ENCODE measurements around the gene ATG5.
A peak's percentile ranks its signal among the peaks of the same experiment; 100 is the strongest.

Gene ATG5

GRCh38 chr6:106308985-106309384, 16.6 kb downstream of the ATG5 start (continued):
- TF ChIP-seq, protein P1, sequence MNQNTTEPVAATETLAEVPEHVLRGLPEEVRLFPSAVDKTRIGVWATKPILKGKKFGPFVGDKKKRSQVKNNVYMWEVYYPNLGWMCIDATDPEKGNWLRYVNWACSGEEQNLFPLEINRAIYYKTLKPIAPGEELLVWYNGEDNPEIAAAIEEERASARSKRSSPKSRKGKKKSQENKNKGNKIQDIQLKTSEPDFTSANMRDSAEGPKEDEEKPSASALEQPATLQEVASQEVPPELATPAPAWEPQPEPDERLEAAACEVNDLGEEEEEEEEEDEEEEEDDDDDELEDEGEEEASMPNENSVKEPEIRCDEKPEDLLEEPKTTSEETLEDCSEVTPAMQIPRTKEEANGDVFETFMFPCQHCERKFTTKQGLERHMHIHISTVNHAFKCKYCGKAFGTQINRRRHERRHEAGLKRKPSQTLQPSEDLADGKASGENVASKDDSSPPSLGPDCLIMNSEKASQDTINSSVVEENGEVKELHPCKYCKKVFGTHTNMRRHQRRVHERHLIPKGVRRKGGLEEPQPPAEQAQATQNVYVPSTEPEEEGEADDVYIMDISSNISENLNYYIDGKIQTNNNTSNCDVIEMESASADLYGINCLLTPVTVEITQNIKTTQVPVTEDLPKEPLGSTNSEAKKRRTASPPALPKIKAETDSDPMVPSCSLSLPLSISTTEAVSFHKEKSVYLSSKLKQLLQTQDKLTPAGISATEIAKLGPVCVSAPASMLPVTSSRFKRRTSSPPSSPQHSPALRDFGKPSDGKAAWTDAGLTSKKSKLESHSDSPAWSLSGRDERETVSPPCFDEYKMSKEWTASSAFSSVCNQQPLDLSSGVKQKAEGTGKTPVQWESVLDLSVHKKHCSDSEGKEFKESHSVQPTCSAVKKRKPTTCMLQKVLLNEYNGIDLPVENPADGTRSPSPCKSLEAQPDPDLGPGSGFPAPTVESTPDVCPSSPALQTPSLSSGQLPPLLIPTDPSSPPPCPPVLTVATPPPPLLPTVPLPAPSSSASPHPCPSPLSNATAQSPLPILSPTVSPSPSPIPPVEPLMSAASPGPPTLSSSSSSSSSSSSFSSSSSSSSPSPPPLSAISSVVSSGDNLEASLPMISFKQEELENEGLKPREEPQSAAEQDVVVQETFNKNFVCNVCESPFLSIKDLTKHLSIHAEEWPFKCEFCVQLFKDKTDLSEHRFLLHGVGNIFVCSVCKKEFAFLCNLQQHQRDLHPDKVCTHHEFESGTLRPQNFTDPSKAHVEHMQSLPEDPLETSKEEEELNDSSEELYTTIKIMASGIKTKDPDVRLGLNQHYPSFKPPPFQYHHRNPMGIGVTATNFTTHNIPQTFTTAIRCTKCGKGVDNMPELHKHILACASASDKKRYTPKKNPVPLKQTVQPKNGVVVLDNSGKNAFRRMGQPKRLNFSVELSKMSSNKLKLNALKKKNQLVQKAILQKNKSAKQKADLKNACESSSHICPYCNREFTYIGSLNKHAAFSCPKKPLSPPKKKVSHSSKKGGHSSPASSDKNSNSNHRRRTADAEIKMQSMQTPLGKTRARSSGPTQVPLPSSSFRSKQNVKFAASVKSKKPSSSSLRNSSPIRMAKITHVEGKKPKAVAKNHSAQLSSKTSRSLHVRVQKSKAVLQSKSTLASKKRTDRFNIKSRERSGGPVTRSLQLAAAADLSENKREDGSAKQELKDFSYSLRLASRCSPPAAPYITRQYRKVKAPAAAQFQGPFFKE (tag by site-specific recombination; IDR thresholded peaks at IDR 0.05; ENCODE audit: borderline replicate concordance): no peak
- TF ChIP-seq IKZF3 (tag by site-specific recombination; IDR thresholded peaks at IDR 0.05) (peak; percentile 47; the same call in 1 of the 2 replicates), ZNF239 (tag by site-specific recombination; IDR thresholded peaks at IDR 0.05) (no peak), ZNF114 (tag by site-specific recombination; IDR thresholded peaks at IDR 0.05) (no peak), PRDM4 (tag by site-specific recombination; IDR thresholded peaks at IDR 0.05) (no peak; the same call in 1 of the 2 replicates), HOXD13 (CRISPR knock-in tag; IDR thresholded peaks at IDR 0.05; ENCODE audit: borderline replicate concordance) (no peak), ZXDB (tag by site-specific recombination; IDR thresholded peaks at IDR 0.05) (peak; percentile 72), INSM2 (tag by site-specific recombination; IDR thresholded peaks at IDR 0.05) (no peak), ZNF433 (tag by site-specific recombination; IDR thresholded peaks at IDR 0.05; ENCODE audit: low read depth) (no peak), ZNF391 (tag by site-specific recombination; IDR thresholded peaks at IDR 0.05; ENCODE audit: borderline replicate concordance, low read depth) (no peak), ZNF121 (tag by site-specific recombination; IDR thresholded peaks at IDR 0.05) (no peak), ZNF626 (tag by site-specific recombination; IDR thresholded peaks at IDR 0.05) (no peak), AEBP2 (tag by site-specific recombination; IDR thresholded peaks at IDR 0.05; ENCODE audit: borderline replicate concordance) (no peak), ZEB2 (tag by site-specific recombination; IDR thresholded peaks at IDR 0.05) (peak; percentile 44; the same call in 1 of the 2 replicates), ZNF248 (tag by site-specific recombination; IDR thresholded peaks at IDR 0.05) (no peak), ZNF692 (tag by site-specific recombination; IDR thresholded peaks at IDR 0.05) (no peak), BCL11A (tag by site-specific recombination; IDR thresholded peaks at IDR 0.05; ENCODE audit: low read depth) (no peak), YY1 (tag by site-specific recombination; IDR thresholded peaks at IDR 0.05) (no peak), ZNF548 (tag by site-specific recombination; IDR thresholded peaks at IDR 0.05) (no peak), ZNF341 (tag by site-specific recombination; IDR thresholded peaks at IDR 0.05; ENCODE audit: low read depth) (no peak), ZNF629 (tag by site-specific recombination; IDR thresholded peaks at IDR 0.05) (0 out of 2 replicates have a peak, but pooled peaks have one; percentile 32)
- TF ChIP-seq, protein P2, sequence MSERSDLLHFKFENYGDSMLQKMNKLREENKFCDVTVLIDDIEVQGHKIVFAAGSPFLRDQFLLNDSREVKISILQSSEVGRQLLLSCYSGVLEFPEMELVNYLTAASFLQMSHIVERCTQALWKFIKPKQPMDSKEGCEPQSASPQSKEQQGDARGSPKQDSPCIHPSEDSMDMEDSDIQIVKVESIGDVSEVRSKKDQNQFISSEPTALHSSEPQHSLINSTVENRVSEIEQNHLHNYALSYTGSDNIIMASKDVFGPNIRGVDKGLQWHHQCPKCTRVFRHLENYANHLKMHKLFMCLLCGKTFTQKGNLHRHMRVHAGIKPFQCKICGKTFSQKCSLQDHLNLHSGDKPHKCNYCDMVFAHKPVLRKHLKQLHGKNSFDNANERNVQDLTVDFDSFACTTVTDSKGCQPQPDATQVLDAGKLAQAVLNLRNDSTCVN (tag by site-specific recombination; optimal IDR thresholded peaks at IDR 0.05): no peak
- TF ChIP-seq, protein P3, sequence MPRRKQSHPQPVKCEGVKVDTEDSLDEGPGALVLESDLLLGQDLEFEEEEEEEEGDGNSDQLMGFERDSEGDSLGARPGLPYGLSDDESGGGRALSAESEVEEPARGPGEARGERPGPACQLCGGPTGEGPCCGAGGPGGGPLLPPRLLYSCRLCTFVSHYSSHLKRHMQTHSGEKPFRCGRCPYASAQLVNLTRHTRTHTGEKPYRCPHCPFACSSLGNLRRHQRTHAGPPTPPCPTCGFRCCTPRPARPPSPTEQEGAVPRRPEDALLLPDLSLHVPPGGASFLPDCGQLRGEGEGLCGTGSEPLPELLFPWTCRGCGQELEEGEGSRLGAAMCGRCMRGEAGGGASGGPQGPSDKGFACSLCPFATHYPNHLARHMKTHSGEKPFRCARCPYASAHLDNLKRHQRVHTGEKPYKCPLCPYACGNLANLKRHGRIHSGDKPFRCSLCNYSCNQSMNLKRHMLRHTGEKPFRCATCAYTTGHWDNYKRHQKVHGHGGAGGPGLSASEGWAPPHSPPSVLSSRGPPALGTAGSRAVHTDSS (tag by site-specific recombination; IDR thresholded peaks at IDR 0.05): no peak

All from HEK293 (cell line).